Retinal pigment epithelial cell (primary cell): Measurements from ENCODE around the gene PCDHA9.
"Not testable (repeated sequence)": the region's sequence is repeated elsewhere in the genome, so short reads cannot be mapped to it uniquely, and the experiment has no call there.

ENCODE experiments used
- DNase-seq: peaks from one replicate; pipeline ENCODE4 v3.0.0-alpha.2; 2010; ENCODE audit warnings: low read depth
- H3K4me3 ChIP-seq: 2 replicates; pipeline ENCODE4 v1.5.1; 2011; ENCODE audit warnings: mild to moderate bottlenecking, low read length, control low read depth, moderate library complexity
- CTCF ChIP-seq: conservative IDR thresholded peaks from 2 replicates; pipeline ENCODE4 v1.5.1; 2011; ENCODE audit warnings: low read depth, low read length, control low read depth, inconsistent platforms

Gene PCDHA9

DNA sequence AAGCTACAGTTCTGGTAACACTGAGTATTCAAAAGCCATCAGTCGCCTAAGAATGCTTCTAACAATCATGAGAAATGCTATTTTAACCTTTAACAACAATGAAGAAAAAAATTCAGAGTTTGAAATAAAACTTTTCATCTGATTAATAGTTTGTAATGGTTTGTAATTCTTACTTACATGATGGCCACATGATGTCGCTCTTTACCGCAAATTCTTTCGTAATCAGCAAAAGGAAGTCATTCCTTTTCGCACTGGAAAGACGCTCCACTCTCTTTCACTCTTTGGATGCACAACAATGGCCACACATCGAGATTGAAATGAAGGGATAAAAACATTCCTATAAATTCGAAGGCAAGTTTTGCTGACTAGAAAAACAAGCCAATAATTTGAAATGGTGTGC lies 14.2 kb upstream of the PCDHA9 start, which contains the start of gene PCDHA7:
Gene PCDHA7, plus strand, starts transcription at position 277 of the 400 bp plus-strand sequence. Its CDS starts 115 bp downstream, at position 392.
- H3K4me3 ChIP-seq = no peak within 1 kb of the TSS
- DNase-seq = no peak
- TF ChIP-seq CTCF = no peak

- not testable (repeated sequence) for H3K4me3 ChIP-seq, DNase-seq
Measured at GRCh38 chr5:140834439-140835008, 13.7 kb upstream of the PCDHA9 start.

DNA sequence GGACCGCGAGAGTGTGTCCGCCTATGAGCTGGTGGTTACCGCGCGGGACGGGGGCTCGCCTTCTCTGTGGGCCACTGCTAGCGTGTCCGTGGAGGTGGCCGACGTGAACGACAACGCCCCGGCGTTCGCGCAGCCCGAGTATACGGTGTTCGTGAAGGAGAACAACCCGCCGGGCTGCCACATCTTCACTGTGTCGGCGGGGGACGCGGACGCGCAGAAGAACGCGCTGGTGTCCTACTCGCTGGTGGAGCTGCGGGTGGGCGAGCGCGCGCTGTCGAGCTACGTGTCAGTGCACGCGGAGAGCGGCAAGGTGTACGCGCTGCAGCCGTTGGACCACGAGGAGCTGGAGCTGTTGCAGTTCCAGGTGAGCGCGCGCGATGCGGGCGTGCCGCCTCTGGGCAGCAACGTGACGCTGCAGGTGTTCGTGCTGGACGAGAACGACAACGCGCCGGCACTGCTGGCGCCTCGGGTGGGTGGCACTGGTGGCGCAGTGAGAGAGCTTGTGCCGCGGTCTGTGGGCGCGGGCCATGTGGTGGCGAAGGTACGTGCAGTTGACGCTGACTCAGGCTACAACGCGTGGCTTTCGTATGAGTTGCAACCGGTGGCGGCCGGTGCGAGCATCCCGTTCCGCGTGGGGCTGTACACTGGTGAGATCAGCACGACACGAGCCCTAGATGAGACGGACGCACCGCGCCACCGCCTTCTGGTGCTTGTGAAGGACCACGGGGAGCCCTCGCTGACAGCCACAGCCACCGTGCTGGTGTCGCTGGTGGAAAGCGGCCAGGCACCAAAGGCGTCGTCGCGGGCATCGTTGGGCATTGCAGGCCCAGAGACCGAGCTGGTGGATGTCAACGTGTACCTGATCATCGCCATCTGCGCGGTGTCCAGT lies 12.3 kb upstream of the PCDHA9 start:
- DNase-seq = no peak
- H3K4me3 ChIP-seq = no peak overlapping the region
- TF ChIP-seq CTCF = no peak

GRCh38 chr5:140840978-140841962 lies 6.9 kb upstream of the PCDHA9 start, which contains the start of gene PCDHA8:
TSS of gene PCDHA8 (plus strand) at chr5:140841187. CDS start at chr5:140841322, 135 bp downstream.
- H3K4me3 ChIP-seq = no peak within 1 kb of the TSS
- DNase-seq = no peak
- peak; percentile 29 for TF ChIP-seq CTCF

DNA sequence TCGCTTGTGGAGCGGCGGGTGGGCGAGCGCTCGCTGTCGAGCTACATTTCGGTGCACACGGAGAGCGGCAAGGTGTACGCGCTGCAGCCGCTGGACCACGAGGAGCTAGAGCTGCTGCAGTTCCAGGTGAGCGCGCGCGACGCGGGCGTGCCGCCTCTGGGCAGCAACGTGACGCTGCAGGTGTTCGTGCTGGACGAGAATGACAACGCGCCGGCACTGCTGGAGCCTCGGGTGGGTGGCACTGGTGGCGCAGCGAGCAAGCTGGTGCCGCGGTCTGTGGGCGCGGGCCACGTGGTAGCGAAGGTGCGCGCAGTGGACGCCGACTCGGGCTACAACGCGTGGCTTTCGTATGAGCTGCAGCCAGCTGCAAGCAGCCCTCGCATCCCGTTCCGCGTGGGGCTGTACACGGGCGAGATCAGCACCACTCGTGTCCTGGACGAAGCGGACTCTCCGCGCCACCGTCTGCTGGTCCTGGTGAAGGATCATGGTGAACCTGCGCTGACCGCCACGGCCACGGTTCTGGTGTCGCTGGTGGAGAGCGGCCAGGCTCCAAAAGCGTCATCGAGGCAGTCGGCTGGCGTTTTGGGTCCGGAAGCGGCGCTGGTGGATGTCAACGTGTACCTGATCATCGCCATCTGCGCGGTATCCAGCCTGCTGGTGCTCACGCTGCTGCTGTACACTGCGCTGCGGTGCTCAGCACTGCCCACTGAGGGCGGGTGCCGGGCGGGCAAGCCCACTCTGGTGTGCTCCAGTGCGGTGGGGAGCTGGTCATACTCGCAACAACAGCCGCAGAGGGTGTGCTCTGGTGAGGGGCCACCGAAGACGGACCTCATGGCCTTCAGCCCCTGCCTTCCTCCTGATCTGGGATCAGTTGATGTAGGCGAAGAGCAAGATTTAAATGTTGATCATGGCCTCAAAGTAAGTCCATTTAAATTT lies 5.1 kb upstream of the PCDHA9 start:
- no peak overlapping the region for H3K4me3 ChIP-seq
- no peak for TF ChIP-seq CTCF
- DNase-seq = no peak

- not testable (repeated sequence) for H3K4me3 ChIP-seq, DNase-seq
Measured at GRCh38 chr5:140849831-140850634, 1.9 kb downstream of the PCDHA9 start.
